PC-9 (cell line): ENCODE measurements around the gene BTLA.

Source experiments
- CTCF ChIP-seq: fragments of 200-600 bp; sonication (generic); conservative IDR thresholded peaks from 2 replicates; pipeline ENCODE4 v1.6.1; 2017; ENCODE audit warnings: mixed run types, antibody characterized with exemption, mild to moderate bottlenecking, moderate library complexity
- EZH2 ChIP-seq: fragments of 200-600 bp; sonication (generic); IDR thresholded peaks from 2 replicates; pipeline ENCODE4 v1.8.0; 2017; ENCODE audit warnings: antibody characterized with exemption, low read depth

DNA sequence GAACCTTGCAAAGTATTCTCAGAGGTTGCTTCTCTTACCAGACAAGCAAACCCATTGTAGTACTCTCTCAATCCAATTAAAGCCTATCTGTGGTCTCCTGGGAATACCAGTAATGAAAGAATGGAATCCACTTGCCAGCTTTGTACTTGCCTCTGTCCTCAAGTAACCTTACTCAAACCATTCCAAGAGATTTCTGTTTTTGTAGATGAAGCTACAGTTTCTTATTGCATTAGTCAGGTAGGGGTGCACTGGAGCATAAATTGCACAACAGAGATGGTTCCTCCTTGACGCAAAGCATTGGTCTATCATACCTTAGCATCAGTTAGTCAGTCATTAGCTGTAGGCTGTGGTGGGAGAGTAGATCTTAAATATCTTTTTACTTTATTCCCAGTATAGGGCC lies 52.9 kb downstream of the BTLA start:
- TF ChIP-seq CTCF = no peak
- no peak for TF ChIP-seq EZH2
